ENCODE results near the gene DLGAP1.
A peak's percentile ranks its signal among the peaks of the same experiment; 100 is the strongest.

The DLGAP1 gene

DNA sequence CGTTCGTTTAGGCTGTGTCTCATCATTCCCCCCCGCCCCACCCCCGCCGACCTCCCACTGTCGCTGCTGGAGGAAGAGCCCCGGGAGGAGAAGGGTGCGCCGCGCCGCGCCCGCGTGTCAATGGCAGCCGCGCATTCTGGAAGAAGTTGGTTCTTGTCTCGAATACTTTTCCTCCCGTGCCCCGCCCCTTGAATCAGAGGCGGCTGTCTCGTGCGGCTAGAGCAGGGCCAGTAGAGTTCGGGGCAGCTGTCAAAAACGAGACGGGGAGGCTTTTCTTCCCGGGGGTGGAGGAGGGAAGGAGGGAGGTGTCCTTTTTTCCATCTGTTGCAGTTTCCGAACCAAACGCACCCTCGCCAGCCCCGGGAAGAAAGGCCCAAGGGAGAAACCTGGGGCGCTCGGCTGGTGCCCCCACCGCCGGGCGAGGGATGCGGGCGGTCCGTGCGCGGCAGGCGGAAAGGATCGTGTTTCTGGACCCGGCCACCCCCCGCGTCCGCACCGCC, 1005.5 kb downstream of the DLGAP1 start:
- Histone ChIP-seq H3K4me3 (replicated peaks; ENCODE audit: insufficient read depth, low read length) (peak overlapping the region; percentile 92), H3K27me3 (ENCODE audit: insufficient read depth, poor library complexity, severe bottlenecking) (no peaks in the 10 kb centered on the region), H3K27ac (replicated peaks) (peak overlapping the region; percentile 95)
- TF ChIP-seq SPI1 (IDR thresholded peaks at IDR 0.05; ENCODE audit: borderline replicate concordance, low read depth): no peak
- TF ChIP-seq POLR2AphosphoS5 (IDR thresholded peaks at IDR 0.05; ENCODE audit: low read depth): peak; percentile 84
- TF ChIP-seq, protein P1, sequence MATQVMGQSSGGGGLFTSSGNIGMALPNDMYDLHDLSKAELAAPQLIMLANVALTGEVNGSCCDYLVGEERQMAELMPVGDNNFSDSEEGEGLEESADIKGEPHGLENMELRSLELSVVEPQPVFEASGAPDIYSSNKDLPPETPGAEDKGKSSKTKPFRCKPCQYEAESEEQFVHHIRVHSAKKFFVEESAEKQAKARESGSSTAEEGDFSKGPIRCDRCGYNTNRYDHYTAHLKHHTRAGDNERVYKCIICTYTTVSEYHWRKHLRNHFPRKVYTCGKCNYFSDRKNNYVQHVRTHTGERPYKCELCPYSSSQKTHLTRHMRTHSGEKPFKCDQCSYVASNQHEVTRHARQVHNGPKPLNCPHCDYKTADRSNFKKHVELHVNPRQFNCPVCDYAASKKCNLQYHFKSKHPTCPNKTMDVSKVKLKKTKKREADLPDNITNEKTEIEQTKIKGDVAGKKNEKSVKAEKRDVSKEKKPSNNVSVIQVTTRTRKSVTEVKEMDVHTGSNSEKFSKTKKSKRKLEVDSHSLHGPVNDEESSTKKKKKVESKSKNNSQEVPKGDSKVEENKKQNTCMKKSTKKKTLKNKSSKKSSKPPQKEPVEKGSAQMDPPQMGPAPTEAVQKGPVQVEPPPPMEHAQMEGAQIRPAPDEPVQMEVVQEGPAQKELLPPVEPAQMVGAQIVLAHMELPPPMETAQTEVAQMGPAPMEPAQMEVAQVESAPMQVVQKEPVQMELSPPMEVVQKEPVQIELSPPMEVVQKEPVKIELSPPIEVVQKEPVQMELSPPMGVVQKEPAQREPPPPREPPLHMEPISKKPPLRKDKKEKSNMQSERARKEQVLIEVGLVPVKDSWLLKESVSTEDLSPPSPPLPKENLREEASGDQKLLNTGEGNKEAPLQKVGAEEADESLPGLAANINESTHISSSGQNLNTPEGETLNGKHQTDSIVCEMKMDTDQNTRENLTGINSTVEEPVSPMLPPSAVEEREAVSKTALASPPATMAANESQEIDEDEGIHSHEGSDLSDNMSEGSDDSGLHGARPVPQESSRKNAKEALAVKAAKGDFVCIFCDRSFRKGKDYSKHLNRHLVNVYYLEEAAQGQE (IDR thresholded peaks at IDR 0.05; ENCODE audit: insufficient replicate concordance, low read depth): no peak
- TF ChIP-seq GABPA (IDR thresholded peaks at IDR 0.05; ENCODE audit: low read depth): no peak; the same call in 1 of the 2 replicates
- TF ChIP-seq CTCF (IDR thresholded peaks at IDR 0.05; ENCODE audit: insufficient read depth, low read length): no peak
- DNase-seq (ENCODE audit: low read depth in 1 of 2, low spot score in 1 of 2): no peak

DNA sequence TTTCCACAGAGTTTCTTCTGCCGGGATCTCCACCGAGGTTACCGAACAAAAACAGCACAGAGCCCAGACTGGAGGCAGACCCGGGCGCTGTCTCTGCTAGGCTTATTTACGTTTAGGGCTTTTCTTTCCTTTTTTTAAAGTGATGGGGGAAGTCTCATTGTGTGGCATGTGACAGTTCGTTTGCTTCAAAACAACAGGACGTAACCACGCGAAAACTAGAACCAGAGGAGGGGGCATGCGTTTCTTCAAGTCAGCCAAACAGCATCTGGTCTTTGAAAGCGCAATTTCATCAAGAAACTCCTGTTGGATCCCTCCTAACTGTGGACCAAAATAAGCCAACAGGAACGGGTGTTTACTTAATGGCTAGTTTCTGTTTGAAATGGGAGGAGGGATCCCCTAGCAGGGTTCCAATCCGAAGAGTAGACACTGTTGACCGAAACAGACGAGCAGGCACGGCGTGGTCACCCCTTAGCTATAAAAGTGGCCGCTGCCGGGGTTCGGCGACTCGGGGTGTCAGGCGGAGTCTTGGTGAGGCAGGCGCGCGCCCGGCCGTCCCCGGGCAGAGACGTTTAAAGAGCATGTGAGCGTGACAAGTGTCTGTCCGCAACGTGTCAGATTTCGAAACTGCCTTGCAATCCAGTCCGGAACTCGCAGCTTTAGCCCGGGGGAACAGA, 1006.1 kb downstream of the DLGAP1 start:
- peak; percentile 98 to 100 for DNase-seq (ENCODE audit: low read depth in 1 of 2, low spot score in 1 of 2)
- Histone ChIP-seq H3K27me3 (ENCODE audit: insufficient read depth, poor library complexity, severe bottlenecking) (no peaks in the 10 kb centered on the region), H3K27ac (replicated peaks) (peak overlapping the region; percentile 95), H3K4me3 (replicated peaks; ENCODE audit: insufficient read depth, low read length) (peak overlapping the region; percentile 55)
- TF ChIP-seq, protein P1 (IDR thresholded peaks at IDR 0.05; ENCODE audit: insufficient replicate concordance, low read depth): peak; percentile 55
- no peak for TF ChIP-seq CTCF (IDR thresholded peaks at IDR 0.05; ENCODE audit: insufficient read depth, low read length)
- 0 out of 2 replicates have a peak, but pooled peaks have one; percentile 21 for TF ChIP-seq GABPA (IDR thresholded peaks at IDR 0.05; ENCODE audit: low read depth)
- 0 out of 2 replicates have a peak, but pooled peaks have one; percentile 80 for TF ChIP-seq POLR2AphosphoS5 (IDR thresholded peaks at IDR 0.05; ENCODE audit: low read depth)
- TF ChIP-seq SPI1 (IDR thresholded peaks at IDR 0.05; ENCODE audit: borderline replicate concordance, low read depth): peak; percentile 22; the same call in 1 of the 2 replicates

GRCh38 chr18:3447895-3448837, 1006.9 kb downstream of the DLGAP1 start:
- peak; percentile 93 to 99 for DNase-seq (ENCODE audit: low read depth in 1 of 2, low spot score in 1 of 2)
- H3K4me3 ChIP-seq (replicated peaks; ENCODE audit: insufficient read depth, low read length): peak overlapping the region; percentile 55
- H3K27ac ChIP-seq (replicated peaks): peak overlapping the region; percentile 95
- 0 out of 2 replicates have a peak, but pooled peaks have one; percentile 23 for TF ChIP-seq GABPA (IDR thresholded peaks at IDR 0.05; ENCODE audit: low read depth)
- peak; percentile 87 for TF ChIP-seq POLR2AphosphoS5 (IDR thresholded peaks at IDR 0.05; ENCODE audit: low read depth)
- TF ChIP-seq, protein P1 (IDR thresholded peaks at IDR 0.05; ENCODE audit: insufficient replicate concordance, low read depth): peak; percentile 44
- TF ChIP-seq CTCF (IDR thresholded peaks at IDR 0.05; ENCODE audit: insufficient read depth, low read length): no peak
- TF ChIP-seq SPI1 (IDR thresholded peaks at IDR 0.05; ENCODE audit: borderline replicate concordance, low read depth): 0 out of 2 replicates have a peak, but pooled peaks have one; percentile 24
- H3K27me3 ChIP-seq (ENCODE audit: insufficient read depth, poor library complexity, severe bottlenecking): no peaks in the 10 kb centered on the region

All from HL-60 (cell line).